ENCODE data around the gene PTOV1.
A peak's percentile ranks its signal among the peaks of the same experiment; 100 is the strongest.

The PTOV1 gene

DNA sequence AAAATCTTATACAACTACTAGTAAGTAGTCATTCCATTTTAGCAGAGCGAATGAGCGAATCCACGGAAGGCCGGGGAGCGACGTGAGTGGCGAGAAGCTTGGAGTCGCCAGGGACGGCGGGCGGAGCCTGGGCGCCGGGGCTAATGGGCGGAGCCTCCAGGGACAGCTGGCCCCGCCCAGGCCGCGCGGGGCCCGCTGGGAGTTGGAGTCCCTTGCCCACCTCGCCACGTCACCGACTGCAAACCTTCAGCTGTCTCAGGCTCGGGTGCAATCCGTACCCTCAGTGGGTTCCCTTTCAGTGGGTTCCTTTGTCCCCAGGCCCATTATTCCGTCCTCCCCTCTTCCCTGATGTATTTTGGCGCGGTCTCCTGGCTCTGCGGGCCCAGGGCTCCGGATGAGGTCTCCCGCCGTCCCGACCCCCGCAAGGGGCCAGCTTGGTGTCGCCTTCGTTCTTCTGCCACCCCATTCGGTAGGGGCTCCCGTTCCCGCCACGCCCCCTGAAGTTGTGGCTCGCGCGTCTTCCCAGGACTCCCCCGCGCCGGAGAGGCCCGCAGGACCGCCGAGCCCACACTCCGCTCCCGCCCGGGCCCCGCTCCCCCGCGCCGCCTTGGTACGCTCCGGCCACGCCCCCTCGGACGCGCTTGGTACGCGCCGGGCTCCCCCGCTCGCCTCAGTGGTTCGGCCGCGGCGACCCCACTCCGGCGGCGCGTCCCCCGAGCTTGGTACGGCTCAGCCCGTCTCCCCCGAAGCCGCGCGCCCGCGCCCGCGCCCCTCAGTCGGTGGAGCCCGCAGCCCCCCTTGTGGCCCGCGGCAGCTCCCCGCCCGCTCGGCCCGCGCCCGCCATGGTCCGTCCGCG, at the start of gene PTOV1:
Gene PTOV1, plus strand, starts transcription at position 673 of the 856 bp plus-strand sequence.
- no peak for FAIRE-seq

DNA sequence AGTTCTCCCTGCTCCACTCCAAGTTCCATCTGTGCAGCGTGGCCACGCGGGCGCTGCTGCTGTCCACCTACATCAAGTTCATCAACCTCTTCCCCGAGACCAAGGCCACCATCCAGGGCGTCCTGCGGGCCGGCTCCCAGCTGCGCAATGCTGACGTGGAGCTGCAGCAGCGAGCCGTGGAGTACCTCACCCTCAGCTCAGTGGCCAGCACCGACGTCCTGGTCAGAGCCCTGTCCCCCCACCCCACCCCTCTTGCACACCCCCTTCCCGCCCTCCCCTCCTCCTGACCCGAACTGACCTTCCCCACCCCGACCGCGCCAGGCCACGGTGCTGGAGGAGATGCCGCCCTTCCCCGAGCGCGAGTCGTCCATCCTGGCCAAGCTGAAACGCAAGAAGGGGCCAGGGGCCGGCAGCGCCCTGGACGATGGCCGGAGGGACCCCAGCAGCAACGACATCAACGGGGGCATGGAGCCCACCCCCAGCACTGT, 49.5 kb upstream of the PTOV1 start:
- no peak for FAIRE-seq

- no peak for FAIRE-seq
These were observed 48.8 kb upstream of the PTOV1 start for GRCh38 chr19:49801966-49802661.

DNA sequence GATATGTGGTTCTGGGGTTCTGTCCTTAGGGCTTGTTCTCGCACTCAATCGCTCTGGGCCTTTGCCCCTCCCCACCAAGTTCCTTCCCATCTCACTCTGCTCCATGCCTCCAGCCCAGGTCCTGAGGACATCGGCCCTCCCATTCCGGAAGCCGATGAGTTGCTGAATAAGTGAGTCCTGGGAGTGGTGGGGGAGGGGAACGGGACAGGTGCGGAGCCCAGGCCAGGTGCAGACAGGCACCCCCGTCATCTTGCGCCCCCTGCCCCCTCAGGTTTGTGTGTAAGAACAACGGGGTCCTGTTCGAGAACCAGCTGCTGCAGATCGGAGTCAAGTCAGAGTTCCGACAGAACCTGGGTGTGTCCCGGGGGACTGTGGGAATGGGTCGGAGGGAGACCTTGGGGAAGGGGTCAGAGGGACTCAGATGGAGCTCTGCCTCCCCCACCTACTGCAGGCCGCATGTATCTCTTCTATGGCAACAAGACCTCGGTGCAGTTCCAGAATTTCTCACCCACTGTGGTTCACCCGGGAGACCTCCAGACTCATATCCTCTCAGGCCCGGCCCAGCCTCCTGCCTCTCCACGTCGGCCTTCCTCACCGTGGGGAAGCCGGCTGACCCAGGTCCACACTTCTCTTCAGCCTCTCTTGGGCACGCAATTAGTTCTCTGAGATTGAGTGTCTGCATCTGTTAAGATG, 48.0 kb upstream of the PTOV1 start:
- no peak for FAIRE-seq

DNA sequence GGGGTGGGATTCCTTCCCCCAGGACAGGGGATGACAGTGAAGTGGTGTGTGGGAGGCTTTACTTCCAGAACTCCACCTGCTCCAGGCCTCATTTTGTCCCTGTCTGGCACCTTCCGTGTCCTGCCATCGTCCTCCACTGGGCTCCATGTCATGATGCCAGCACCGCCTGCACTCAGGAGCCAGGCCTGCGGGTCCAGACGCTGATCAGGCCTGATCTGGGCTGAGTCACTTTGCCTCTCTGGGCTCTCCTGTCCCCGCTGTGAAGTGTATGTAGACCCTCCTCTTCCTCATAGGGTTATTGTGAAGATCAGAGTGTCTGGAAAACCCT, 47.5 kb upstream of the PTOV1 start:
- FAIRE-seq: no peak

DNA sequence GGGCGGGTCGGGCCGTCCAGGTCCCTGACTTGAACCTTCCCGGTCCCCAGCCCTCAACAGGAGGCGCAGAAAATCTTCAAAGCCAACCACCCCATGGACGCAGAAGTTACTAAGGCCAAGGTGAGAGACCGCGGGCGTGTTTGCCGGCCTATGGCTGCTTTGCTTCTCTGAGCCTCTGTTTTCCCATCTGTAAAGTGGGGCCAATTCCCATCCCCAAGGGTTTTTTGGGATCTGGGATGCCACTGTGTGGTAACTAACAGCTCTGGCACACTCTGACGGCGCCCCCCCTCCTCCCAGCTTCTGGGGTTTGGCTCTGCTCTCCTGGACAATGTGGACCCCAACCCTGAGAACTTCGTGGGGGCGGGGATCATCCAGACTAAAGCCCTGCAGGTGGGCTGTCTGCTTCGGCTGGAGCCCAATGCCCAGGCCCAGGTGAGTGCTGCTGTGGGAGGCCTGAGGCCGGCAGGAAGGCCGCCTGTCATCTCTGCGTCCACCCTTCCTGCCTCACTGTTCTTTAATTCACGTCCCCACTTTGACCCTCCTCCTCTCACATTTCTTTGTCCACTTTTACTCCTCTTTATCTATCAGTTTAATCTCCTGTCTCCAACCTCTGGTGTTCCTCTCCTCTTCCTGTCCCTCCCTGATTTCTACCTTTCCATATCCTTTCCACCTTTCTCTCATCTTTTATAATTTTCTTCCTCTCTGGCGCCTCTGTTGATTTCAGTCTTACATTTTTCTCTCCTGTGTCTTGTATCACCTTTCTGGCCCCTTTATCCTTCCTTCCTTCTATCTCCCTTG, 44.9 kb upstream of the PTOV1 start:
- no peak for FAIRE-seq

GRCh38 chr19:49806620-49806959, 44.4 kb upstream of the PTOV1 start:
- no peak for FAIRE-seq

GRCh38 chr19:49807058-49807903, 43.7 kb upstream of the PTOV1 start:
- FAIRE-seq: no peak

DNA sequence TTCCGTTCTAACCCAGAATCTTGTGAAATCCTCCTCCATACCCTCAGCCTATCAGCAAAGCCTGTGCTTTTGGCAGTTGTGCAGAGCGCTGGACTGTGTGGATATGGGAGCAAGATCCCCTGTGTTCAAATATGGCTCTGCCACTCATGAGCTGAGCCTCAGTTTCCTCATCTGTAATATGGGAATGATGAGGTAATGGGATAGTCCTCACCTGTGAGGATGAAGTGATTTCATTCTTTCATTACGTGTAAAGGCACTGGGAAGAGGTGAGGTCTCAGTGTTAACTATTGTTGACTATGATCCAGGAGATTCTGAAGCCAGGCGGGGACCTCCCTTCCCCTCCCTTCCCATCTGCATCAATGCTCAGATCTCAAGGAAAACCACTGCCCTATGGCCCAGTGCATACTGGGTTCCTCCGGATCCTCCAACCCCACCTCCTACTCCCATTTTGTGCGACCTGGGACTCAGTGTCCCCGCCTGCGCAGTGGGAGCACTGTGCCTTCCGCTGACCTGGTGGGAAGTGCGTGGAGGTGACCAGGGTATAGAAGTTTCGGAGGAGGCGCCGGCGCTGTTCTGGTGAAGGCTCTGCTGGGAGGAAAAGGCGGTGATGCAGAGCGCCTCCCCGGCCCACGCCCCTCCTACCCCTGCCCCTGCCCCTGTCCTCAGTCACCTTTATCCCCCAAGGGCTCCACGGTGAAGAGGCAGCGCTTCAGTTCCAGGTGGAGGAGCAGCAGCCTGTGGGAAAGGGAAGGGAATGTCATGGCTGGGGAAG, 42.9 kb upstream of the PTOV1 start:
- no peak for FAIRE-seq

DNA sequence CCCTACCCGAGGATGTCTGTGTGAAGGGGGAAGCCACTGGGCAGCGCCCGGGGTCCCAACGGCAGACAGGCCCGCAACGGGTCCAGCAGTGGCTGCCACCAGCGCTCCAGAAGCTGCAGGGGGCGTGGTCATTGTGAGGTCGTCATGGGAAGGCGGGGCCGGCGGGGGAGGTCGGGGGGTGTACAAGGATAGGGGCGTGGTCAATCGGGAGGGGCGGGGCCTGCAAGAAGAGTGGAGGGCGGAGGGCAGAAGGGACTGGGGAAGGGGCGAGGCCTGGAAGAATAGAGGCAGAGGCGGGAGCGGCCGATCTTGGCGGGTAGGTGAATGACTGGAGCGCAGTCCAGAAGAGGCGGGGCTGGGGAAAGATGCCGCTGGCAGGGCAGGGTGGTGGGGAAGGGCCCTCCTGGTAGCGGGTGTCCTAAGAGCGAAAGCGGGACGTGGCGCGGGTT, 42.2 kb upstream of the PTOV1 start:
- no peak for FAIRE-seq

DNA sequence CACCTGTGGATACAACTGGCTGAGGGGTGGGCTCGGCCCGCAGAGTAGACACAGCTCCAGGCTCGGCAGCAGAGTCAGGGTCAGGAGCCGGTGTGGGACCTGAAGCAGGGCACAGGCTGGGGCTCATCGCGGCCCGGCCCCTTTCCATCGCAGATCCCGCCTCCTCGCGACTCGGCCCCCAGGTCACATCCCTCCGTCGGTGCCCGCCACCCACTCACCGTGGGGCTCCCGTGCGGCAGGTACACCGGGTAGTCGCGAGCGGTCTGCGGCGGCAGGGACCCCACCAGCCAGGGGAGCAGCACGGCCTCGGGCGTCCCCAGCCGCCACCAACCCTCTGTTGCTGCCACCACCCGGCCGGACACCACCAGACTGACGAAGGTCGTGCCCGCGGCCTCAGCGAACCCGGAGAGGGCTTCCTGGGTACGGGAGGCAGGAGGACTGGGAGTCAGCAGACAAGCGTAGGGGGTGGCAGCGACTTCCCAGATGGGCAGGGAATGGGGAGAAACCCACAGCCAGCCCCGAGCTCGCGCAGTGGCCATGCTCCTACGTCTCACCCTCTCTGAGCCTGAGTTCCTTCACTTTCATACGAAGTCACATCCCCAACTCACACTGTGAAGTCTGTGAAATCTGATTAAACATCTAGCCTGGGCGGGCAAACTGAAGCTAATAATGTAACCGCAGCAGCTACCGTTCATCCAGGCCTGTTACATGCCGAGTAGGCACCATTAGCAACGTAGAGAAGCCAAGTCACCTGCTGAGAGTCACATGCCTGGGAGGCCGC, 41.6 kb upstream of the PTOV1 start:
- no peak for FAIRE-seq

GRCh38 chr19:49809941-49810389, 41.0 kb upstream of the PTOV1 start:
- no peak for FAIRE-seq

DNA sequence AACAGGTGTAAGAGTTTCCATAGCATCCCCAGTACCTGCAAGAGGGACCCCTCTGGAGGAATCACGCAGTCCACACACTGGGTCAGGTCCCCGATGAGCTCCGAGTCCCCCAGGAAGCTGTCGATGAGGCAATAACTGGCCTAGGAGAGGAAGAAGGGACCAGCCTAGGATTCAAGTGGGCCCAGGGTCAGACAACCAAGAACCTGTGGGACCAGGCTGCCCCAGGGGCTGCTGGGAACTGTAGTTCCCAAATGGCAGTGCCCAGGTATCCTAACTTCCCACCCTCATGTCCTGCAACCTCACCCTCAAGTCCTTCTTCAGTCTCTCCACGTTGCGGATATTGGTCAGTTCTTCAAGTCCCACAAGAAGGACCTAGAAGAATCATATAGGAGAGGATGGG, 39.6 kb upstream of the PTOV1 start:
- no peak for FAIRE-seq

- FAIRE-seq: no peak
These were observed 38.4 kb upstream of the PTOV1 start for GRCh38 chr19:49812452-49812996.

DNA sequence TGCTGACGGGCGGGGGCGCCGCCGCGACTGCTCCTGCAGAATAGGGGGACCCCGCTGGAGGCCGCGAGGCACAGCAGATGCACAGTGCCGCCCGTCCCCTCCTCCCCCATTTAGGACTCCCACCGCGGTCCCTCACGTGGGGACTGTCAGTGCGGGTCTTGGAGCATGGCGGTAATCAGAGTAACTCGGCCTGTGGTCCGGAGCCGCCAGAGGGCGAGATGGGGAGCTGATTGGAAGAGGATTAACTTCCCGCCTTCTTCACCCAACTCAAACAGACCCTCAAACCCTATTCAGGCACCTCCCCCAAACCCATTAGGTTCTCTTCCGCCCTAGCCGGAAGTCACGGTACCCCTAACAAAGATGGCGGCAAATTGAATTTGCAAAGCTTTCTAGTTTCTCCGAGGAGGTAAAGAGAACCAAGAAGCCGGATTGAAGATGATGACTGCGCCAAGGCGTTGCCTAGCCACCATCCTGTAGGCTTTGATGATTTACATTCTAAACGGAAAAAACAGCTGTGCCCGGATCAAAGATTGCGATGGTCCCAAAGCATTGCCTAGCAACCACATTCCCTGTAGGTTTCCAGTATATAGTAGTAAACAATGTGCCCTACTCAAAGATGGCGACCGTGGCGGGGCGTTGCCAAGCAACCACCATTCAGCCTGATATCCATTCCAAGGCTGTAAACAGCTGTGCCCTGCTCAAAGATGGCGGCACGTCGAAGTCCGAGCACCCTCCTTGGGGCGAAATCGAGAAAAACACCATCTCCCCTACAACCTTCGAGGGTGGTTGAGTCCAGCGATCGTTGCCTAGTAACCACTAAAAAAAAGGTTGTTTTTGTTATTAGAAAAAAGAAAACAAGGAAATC, 37.7 kb upstream of the PTOV1 start, which contains the start of gene FUZ:
Gene FUZ, minus strand, starts transcription at position 296 of the 865 bp plus-strand sequence. Its CDS starts 186 bp downstream, at position 110.
- peak; percentile 99 for FAIRE-seq

- FAIRE-seq: no peak
These were observed 36.9 kb upstream of the PTOV1 start for GRCh38 chr19:49814010-49814409.

DNA sequence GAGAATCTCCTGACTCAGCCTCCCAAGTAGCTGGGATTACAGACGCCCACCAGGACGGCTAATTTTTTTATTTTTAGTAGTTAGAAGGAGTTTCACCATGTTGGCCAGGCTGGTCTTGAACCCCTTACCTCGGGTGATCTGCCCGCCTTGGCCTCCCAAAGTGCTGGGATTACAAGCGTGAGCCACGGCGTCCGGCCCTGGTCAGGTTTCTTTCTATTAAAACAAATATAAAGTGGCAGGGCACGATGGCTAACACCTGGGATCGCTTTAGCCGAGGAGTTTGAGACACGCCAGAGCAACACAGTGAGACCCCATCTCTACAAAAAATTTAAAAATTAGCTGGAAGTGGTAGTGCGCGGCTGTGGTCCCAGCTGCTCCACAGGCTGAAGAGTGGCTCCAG, 34.4 kb upstream of the PTOV1 start:
- no peak for FAIRE-seq

- no peak for FAIRE-seq
These were observed 32.9 kb upstream of the PTOV1 start, which contains the start of gene MED25 for GRCh38 chr19:49817964-49818648. Gene MED25, plus strand, starts transcription at chr19:49818289. Its CDS starts 53 bp downstream, at chr19:49818342.

All from A204.1 (cell line).